HG03045 (cell line): Measurements from ENCODE around the gene SLC2A11.
A peak's percentile ranks its signal among the peaks of the same experiment; 100 is the strongest.

Experiments used
- ATAC-seq: cut with Tn5 transposase; IDR thresholded peaks from one replicate; pipeline ENCODE4 v1.9.1; 2021; ENCODE audit warnings: mild to moderate bottlenecking, moderate library complexity; ENCODE audit not compliant: unreplicated experiment

SLC2A11 gene

GRCh38 chr22:23832226-23833016, 25.3 kb upstream of the SLC2A11 start:
- no peak for ATAC-seq

DNA sequence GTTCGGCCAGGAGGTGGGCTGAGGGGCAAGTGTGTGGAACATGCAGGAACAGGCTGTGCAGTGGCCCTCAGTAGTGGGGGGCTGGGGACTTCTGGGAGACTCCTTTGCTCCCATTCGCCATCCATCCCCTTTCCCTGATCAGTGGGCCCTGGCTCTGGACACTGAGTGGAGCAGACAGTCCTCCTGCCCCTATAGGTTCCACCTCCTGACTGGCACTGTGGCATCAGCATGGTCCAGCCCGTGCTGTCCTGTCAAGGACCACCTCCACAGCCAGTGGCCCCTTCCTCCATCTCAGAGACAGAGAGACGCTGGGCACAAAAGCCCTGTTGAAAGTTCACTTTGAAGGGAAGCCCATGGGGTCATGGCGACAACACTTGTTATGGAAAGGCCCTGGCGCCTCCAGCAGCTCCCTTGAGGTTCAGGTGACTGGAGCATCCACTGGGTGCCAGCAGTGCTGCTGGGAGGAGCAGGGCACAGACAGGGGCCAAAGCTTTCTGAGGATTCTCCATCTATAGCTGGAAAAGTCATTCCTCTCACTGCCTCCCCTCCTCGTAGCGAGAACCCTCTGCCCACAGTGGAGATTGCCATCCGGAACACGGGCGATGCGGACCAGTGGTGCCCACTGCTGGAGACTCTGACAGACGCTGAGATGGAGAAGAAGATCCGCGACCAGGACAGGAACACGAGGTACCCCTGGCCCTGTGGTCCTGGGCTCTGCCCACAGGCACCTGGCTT, 24.5 kb upstream of the SLC2A11 start:
- ATAC-seq, result no peak

DNA sequence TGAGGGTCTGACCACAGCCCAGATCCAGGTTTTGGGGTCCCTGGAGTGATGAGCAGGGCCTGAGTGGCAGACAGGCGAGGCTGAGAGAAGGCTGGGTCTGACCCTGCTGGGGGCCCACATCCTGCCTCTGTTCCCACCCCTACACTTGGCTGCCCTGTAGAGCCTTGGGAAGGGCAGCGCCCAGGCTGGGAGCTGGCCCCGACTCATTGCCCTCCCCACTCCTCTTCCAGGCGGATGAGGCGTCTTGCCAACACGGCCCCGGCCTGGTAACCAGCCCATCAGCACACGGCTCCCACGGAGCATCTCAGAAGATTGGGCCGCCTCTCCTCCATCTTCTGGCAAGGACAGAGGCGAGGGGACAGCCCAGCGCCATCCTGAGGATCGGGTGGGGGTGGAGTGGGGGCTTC, 23.8 kb upstream of the SLC2A11 start:
- ATAC-seq, result no peak

DNA sequence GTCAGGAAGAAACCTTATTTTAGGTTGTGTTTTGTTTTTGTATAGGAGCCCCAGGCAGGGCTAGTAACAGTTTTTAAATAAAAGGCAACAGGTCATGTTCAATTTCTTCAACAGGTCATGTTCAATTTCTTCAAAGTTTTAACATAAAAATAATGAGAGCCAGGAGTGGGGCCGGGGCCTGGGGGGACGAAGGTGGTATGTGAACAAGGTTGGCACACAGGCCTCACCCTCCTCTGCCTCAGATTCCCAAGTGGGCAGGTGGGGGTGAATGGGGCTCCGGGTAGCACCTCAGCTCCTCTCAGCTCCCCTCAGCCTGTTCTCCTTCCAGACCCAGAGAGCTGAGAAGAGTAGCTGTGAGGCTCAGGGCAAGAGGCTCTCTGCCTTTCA, 23.3 kb upstream of the SLC2A11 start:
- ATAC-seq, result no peak

DNA sequence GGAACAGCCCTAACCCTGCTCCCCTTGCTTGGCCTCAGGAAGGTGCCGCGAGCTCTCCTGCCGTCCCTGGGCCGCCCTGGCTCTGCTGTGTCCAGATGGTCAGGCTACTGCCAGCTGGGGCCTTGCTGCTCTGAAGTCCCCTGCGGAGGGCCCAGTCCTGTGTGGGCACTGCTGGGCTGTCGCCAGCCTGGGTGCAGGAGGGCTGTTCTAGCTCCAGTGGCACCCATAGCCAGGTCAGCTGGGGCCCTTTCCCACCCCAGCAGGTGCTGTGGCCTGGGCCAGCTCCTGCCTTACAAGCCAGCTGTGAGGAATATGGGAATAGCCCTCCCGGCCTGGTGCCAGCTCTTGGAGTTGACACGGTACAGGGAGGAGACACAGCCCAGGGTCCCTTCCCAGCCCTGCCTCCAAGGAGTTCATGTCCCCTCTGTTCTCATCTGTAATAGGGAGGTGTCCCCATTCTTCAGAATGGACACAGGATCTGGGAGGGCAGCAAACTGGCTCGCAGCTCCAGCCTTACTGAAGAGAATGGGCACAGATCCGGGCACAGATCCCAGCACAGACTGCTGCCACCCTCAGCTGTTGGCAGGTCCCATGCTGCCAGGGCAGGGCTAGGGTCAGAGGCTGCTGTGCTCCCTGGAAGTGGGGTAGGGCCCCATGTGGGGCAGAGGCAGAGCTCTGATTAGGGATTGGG, 22.7 kb upstream of the SLC2A11 start:
- no peak for ATAC-seq

GRCh38 chr22:23835484-23836144, 22.1 kb upstream of the SLC2A11 start:
- no peak for ATAC-seq

DNA sequence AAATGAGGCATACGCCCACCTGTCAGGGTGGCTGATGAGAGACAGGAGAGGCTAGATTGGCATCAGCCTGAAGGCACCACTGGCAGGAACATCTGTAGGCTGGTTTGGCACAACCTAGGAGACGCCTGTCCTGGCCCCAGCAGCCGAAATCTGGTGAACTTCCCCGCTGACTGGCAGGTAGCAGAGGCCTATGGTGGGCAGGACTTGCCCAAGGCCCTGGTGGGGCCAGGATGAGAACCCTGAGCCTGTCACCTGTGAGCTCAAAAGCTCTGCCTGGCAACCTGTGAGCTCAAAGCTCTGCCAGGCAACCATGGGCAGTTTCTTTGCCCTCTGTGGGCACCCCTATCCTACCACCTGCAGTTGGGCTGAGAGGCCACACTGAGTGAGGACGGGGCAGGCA, 21.4 kb upstream of the SLC2A11 start:
- ATAC-seq, result no peak

DNA sequence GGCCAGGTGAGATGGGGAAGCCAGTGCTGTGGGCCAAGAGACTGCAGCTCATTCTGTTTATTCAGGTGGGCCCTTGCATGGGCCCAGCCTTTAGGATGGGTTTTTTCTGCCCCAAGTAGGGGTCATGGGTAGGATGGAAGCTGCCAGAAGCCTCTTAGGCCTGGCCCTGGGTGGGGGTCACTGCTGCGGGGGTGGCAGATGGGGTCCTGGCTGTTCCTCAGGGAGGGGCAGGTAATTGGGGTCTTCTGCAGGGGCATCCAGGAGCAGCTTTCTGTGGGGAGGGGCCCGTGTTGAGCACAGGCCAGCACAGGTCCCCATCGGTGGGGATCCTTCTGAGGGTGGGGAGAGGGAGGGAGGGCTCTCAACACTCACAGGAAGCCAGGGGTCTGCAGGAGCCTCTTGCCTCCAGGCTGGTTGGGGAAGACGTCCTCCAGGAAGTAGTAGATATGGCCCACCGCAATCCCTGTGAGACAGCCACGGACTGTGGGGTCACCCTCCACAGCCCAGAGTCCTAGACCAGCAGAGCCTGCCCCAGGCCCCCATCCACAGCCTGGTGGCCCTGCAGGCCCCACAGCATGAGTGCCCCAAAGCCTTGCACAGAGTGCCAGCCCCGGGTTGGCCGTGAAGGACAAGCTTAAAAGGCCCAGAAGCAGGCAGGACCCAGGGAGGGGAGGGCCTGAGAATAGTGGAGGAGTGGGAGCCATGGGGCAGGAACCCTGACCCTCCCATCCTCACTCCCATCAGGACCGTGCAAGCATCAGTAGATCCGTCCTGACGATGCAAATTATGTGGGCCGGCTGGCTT, 20.8 kb upstream of the SLC2A11 start:
- no peak for ATAC-seq

DNA sequence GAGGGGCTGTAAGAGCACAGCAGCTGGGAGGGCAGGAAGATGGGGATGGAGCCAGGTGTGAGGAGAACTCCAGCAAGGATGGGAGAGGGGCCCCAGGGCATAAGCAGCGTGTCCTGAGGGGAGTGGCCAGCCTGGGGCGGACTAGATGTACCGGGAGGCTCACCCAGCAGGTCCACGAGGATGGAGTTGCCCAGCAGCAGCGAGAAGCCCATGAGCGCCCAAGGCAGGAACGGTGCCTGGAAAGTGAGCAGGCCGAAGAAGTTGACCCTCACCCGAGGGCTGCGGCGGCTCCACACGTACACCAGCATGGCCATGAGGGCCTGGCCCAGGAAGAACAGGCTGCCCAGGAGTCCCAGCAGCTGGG, 20.2 kb upstream of the SLC2A11 start:
- no peak for ATAC-seq

DNA sequence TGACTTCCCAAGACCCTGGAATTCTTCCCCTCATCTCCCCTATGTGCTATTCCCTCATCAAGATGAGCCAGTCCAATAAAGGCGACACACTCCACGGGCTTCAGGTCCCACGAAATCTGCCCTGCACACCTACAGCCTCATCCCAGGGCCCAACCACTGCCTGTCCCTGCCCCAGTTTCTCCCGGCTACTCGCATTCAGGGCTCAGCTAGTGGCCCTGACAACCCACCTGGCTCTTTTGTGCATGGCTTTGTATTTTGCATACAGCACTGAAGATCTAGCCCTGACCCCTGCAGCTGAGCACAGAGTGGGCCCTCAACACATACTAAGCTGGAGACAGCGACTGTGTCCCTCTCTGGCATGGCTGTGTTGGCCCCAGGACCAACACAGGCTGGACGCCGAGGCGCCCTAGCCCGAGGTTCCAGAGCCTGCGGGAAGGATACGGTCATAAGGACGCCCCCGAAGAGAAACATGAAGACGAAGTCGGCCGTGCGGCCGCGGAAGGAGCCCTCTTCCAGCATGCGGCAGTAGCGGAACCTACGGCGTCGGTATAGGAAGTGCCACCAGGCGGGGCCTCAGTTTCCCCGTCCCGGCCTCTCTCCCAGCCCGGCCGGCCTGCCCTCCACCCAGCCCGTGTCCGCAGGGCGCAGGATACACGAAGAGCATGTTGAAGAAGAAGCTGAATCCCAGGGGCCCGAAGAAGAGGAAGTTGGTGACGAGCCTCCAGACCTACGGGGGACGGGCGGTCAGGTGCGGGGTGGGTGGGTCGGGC, 19.6 kb upstream of the SLC2A11 start:
- ATAC-seq, result peak; percentile 1

GRCh38 chr22:23838681-23839468, 18.8 kb upstream of the SLC2A11 start, which contains the start of gene DERL3:
TSS of gene DERL3 (minus strand) at chr22:23839006. CDS start at chr22:23838987, 19 bp downstream.
- peak; percentile 84 for ATAC-seq

GRCh38 chr22:23840026-23840425, 17.6 kb upstream of the SLC2A11 start:
- no peak for ATAC-seq

DNA sequence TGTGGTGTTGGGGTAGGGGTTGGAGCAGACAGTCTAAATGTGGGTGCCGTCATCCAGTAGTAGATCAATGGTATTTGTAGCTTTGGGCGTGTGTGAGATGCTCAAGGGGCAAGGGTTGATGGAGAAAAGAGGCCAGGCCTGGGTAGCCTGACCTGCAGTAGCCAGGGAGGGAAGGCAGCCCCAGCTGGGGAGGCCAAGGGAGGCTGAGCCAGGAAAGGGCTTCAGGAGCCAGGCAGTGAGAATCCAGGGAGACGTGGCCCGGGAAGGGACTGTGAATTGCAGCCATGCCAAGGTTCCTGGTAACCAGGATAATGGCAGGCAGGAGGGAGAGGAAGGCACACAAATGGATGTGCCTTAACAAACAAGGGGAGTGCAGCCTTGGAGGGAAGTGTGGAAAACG, 16.4 kb upstream of the SLC2A11 start:
- ATAC-seq, result no peak

DNA sequence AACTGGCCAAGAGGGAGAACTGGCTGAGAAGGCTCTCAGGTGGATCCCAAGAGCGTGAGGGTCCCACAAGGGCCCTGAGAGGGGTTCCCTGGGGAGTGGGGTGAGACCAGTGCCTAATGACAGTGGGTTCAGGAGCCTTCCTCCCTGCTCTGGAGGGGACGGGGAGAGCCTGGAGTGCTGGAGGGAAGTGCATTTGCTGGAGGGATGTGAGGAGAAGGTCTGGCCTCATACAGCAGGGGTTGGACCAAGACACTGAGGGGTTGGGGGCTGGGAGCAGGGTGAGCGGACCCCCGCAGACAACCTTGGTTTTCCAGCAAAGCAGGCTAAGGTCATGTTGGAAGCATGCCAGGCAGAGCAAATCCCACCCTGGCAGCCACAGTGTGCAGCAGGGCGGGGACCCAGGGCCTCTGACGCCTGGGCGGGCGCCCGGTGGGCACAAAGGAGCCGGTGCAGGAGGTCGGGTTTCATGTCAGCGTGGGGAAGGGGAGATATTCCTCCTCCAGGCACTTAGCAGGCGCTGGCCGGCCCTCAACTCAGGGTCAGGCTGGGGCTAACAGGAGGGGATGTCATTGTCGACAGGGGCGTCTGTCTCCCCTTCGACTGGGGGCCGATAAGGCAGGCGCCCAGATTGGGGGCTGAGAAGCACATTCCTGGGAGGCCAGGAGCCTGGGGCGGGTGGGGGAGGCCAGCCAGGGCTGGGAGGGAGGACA, 15.8 kb upstream of the SLC2A11 start:
- ATAC-seq, result no peak

GRCh38 chr22:23842599-23842998, 15.1 kb upstream of the SLC2A11 start:
- ATAC-seq, result no peak

DNA sequence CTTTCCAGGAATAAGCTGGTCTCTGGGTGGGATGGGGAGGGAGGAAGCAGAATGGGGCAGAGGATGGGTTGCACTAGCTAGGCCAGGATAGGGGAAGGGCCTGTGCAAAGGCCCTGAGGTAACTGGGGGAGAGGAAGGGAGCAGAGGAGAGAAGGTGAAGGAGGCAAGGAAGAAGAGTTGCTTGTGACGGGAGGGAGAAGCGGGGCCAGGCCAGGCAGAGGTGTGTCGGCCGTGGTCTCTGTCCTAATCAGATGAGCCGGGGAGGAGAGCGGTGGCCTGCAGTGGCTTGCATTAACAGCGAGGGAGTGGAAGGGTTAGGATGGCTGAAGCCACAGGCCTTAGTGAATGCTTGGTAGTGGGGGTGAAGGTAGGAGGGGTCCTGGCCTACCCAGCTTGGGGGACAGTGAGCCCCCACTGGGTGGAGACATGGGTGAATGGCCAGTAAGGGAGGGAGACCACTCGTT, 12.9 kb upstream of the SLC2A11 start:
- no peak for ATAC-seq

DNA sequence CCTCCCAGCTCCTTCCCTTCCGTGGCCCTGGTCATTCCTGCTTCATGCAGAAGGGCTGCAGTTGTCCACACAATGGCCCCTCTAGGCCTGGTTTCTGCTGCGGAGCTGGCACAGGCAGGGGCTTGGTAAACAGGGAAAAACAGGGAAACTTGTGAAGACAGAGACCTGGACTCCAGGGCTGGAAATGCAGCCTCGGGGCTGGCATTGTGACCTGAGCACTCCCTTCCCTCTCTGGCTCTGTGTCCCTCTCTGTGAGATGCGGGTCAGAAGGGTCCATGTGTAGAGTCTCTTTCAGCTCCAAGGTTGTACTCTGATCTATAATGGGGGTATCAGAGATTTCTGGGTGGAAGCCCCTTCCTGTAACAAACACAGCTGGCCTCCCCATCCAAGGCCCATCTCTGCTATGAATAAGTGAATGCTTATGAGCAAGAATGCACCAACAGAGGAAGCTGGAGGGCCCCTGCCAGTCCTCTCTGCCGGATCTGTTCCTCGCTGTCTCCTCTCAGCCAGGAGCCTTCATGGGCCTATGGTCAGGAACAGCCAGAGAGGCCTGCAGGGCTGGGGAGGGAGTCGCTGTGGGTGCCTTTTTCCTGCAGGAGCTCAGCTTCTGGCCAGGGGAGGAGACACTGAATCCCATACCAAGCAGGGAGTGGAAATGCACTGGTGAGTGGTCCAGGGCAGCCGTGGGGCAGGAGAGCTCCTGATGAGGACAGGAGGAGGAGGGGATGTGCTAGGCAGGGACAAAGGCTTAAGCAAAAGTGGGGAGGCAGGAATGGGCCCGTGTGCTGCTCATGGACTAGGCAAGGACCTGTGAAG, 12.2 kb upstream of the SLC2A11 start:
- ATAC-seq, result no peak
